Thyroid gland (tissue), 4 donors: ENCODE results near the gene ZNF584.

Experiments
- CTCF ChIP-seq, 6 experiments: fragments of 200-600 bp in 3 of 6; fragments of 450-650 bp in 3 of 6; sonication (generic) in 3 of 6; IDR thresholded peaks; one replicate each; pipeline ENCODE4 v1.5.1; 2016 to 2019; ENCODE audit warnings: antibody characterized with exemption in 6 of 6, mild to moderate bottlenecking in 2 of 6, inconsistent platforms in 1 of 6, moderate library complexity in 1 of 6
- POLR2A ChIP-seq, 2 donors: fragments of 450-650 bp; IDR thresholded peaks; one replicate each; pipeline ENCODE4 v1.6.1; 2017; ENCODE audit warnings: antibody characterized with exemption in 2 of 2, mild to moderate bottlenecking in 2 of 2, moderate library complexity in 1 of 2

GRCh38 chr19:58428617-58429016, 20.2 kb downstream of the ZNF584 start:
- TF ChIP-seq POLR2A (IDR thresholded peaks at IDR 0.05) = no peak
- no peak for TF ChIP-seq CTCF (IDR thresholded peaks at IDR 0.05)
